T-helper 2 cell treated with Interferon-gamma antibody and Interleukin-4, amounts not matched to agents 5 μg/mL and 100 μg/mL, for 36 hours (primary cell): ENCODE data around the gene PGGHG.

Source experiments
- DNase-seq: peaks from one replicate; pipeline ENCODE4 v3.0.0; 2021; ENCODE audit warnings: low spot score
- H3K27ac Mint-ChIP-seq: one replicate; pipeline ENCODE4 v1.8.0; 2021; ENCODE audit warnings: mild to moderate bottlenecking, mixed read lengths
- H3K27me3 Mint-ChIP-seq: one replicate; pipeline ENCODE4 v1.8.0; 2021; ENCODE audit warnings: low read depth, mixed read lengths
- H3K36me3 Mint-ChIP-seq: one replicate; pipeline ENCODE4 v1.8.0; 2021; ENCODE audit warnings: low read depth, mixed read lengths
- H3K4me1 Mint-ChIP-seq: one replicate; pipeline ENCODE4 v1.8.0; 2021; ENCODE audit warnings: low read depth, mixed read lengths
- H3K4me3 Mint-ChIP-seq: one replicate; pipeline ENCODE4 v1.8.0; 2022; ENCODE audit warnings: mild to moderate bottlenecking, moderate library complexity, mixed read lengths
- H3K9me3 Mint-ChIP-seq: one replicate; pipeline ENCODE4 v1.8.0; 2021; ENCODE audit warnings: mixed read lengths

Gene PGGHG

GRCh38 chr11:276219-276618 is 12.7 kb upstream of the PGGHG start:
- Mint-ChIP-seq H3K27me3 (peaks cover 55% of the 10 kb centered on the region), H3K36me3 (peaks cover 17% of the 10 kb centered on the region), H3K4me3 (no peak overlapping the region), H3K9me3 (peaks cover 11% of the 10 kb centered on the region), H3K27ac (no peak overlapping the region), H3K4me1 (peaks cover 27% of the 10 kb centered on the region)
- DNase-seq: no peak

- H3K36me3 Mint-ChIP-seq: peaks cover 29% of the 10 kb centered on the region
- H3K27me3 Mint-ChIP-seq: peaks cover 64% of the 10 kb centered on the region
- peaks cover 39% of the 10 kb centered on the region for H3K4me1 Mint-ChIP-seq
- H3K4me3 Mint-ChIP-seq: peak within 1 kb of the TSS; percentile 80
- peaks cover 11% of the 10 kb centered on the region for H3K9me3 Mint-ChIP-seq
- no peak for DNase-seq
- peak within 1 kb of the TSS; percentile 74 for H3K27ac Mint-ChIP-seq
Measured at GRCh38 chr11:278001-278951, 10.7 kb upstream of the PGGHG start, which contains the start of gene NLRP6. NLRP6 (plus strand) TSS chr11:278407; CDS start chr11:278570, 163 bp downstream.

- Mint-ChIP-seq H3K4me3 (peak overlapping the region; percentile 80), H3K4me1 (peaks cover 41% of the 10 kb centered on the region), H3K27ac (no peak overlapping the region), H3K9me3 (peaks cover 11% of the 10 kb centered on the region), H3K27me3 (peaks cover 65% of the 10 kb centered on the region), H3K36me3 (peaks cover 32% of the 10 kb centered on the region)
- DNase-seq: no peak
Measured at GRCh38 chr11:279040-279965, 9.6 kb upstream of the PGGHG start.

- peak overlapping the region; percentile 74 for H3K4me3 Mint-ChIP-seq
- peaks cover 62% of the 10 kb centered on the region for H3K27me3 Mint-ChIP-seq
- peak; percentile 29 for DNase-seq
- H3K9me3 Mint-ChIP-seq: peaks cover 11% of the 10 kb centered on the region
- H3K36me3 Mint-ChIP-seq: peaks cover 32% of the 10 kb centered on the region
- H3K4me1 Mint-ChIP-seq: peaks cover 41% of the 10 kb centered on the region
- peak overlapping the region; percentile 65 for H3K27ac Mint-ChIP-seq
Measured at GRCh38 chr11:279966-280705, 8.8 kb upstream of the PGGHG start.

GRCh38 chr11:280706-281485 is 8.0 kb upstream of the PGGHG start:
- DNase-seq: peak; percentile 33
- peak overlapping the region; percentile 45 for H3K27ac Mint-ChIP-seq

GRCh38 chr11:281486-282161 is 7.3 kb upstream of the PGGHG start:
- Mint-ChIP-seq H3K36me3 (peaks cover 24% of the 10 kb centered on the region), H3K4me1 (peaks cover 38% of the 10 kb centered on the region), H3K27ac (no peak overlapping the region), H3K27me3 (peaks cover 49% of the 10 kb centered on the region), H3K9me3 (peaks cover 4% of the 10 kb centered on the region), H3K4me3 (peak overlapping the region; percentile 77)
- DNase-seq: no peak

More at GRCh38 chr11:280706-281485, 8.0 kb upstream of the PGGHG start:
- Mint-ChIP-seq H3K36me3 (peaks cover 31% of the 10 kb centered on the region), H3K27me3 (peaks cover 56% of the 10 kb centered on the region), H3K4me1 (peaks cover 42% of the 10 kb centered on the region), H3K4me3 (peak overlapping the region; percentile 77), H3K9me3 (peaks cover 11% of the 10 kb centered on the region)

GRCh38 chr11:282171-282570 is 6.8 kb upstream of the PGGHG start:
- H3K27ac Mint-ChIP-seq: peak overlapping the region; percentile 59
- H3K4me1 Mint-ChIP-seq: peaks cover 38% of the 10 kb centered on the region

GRCh38 chr11:282630-283360 is 6.1 kb upstream of the PGGHG start:
- Mint-ChIP-seq H3K27me3 (peaks cover 49% of the 10 kb centered on the region), H3K4me3 (peak overlapping the region; percentile 77), H3K4me1 (peaks cover 40% of the 10 kb centered on the region), H3K27ac (peak overlapping the region; percentile 59), H3K9me3 (no peaks in the 10 kb centered on the region), H3K36me3 (peaks cover 18% of the 10 kb centered on the region)
- DNase-seq: no peak

More at GRCh38 chr11:282171-282570, 6.8 kb upstream of the PGGHG start:
- peaks cover 48% of the 10 kb centered on the region for H3K27me3 Mint-ChIP-seq
- DNase-seq: no peak
- peak overlapping the region; percentile 77 for H3K4me3 Mint-ChIP-seq
- no peaks in the 10 kb centered on the region for H3K9me3 Mint-ChIP-seq
- H3K36me3 Mint-ChIP-seq: peaks cover 20% of the 10 kb centered on the region

- Mint-ChIP-seq H3K4me3 (no peak overlapping the region), H3K36me3 (peaks cover 21% of the 10 kb centered on the region), H3K27me3 (peaks cover 44% of the 10 kb centered on the region), H3K9me3 (no peaks in the 10 kb centered on the region), H3K27ac (no peak overlapping the region), H3K4me1 (peaks cover 35% of the 10 kb centered on the region)
- DNase-seq: no peak
Measured at GRCh38 chr11:283405-284104, 5.4 kb upstream of the PGGHG start.

GRCh38 chr11:284105-285020 is 4.6 kb upstream of the PGGHG start:
- peaks cover 19% of the 10 kb centered on the region for H3K36me3 Mint-ChIP-seq
- peaks cover 32% of the 10 kb centered on the region for H3K4me1 Mint-ChIP-seq
- no peaks in the 10 kb centered on the region for H3K9me3 Mint-ChIP-seq
- H3K27me3 Mint-ChIP-seq: peaks cover 40% of the 10 kb centered on the region
- DNase-seq: no peak
- H3K27ac Mint-ChIP-seq: no peak overlapping the region
- no peak overlapping the region for H3K4me3 Mint-ChIP-seq
